ENCODE results near the gene CHST8.

The CHST8 gene

DNA sequence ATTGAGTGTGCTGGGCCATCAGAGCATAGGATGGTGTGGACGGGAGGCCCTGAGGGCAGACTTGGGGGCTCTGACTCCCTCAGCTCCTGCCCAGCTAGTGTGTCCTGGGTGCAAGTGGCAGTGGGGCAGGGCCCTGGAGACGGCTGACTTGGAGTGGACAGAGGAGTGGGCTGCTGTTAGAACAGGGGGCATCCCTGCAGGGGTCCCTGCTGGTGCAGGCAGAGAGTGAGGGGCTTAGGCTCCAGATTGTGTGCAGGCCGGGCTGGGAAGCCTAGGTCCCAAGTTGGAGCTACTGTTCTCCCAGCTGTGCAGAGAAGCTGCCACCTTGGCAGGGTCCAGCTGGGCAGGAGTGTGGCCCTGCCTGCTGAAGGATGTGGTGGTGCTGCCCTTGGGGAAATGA lies 183.6 kb downstream of the CHST8 start:
- H3K36me3 ChIP-seq (ENCODE audit: control insufficient read depth in 2 of 2, insufficient read depth in 2 of 2, low read length in 2 of 2): peaks cover 0 to 13% of the 10 kb centered on the region in 2 donors
- peaks cover 27 to 33% of the 10 kb centered on the region in 2 donors for H3K4me1 ChIP-seq (ENCODE audit: control insufficient read depth in 2 of 2, insufficient read depth in 2 of 2, low read length in 2 of 2)
- no peaks in the 10 kb centered on the region for H3K9me3 ChIP-seq (ENCODE audit: control insufficient read depth in 2 of 2, low read length in 2 of 2)
- no peak overlapping the region for H3K9ac ChIP-seq (ENCODE audit: low read depth in 1 of 2, low read length in 2 of 2)
- no peak overlapping the region for H3K4me3 ChIP-seq (ENCODE audit: low read length in 2 of 2)
- peak overlapping the region; percentile 16 to 56 for H3K27ac ChIP-seq (ENCODE audit: low read depth in 2 of 2, low read length in 2 of 2)
- H3K27me3 ChIP-seq (ENCODE audit: control insufficient read depth in 2 of 2, insufficient read depth in 2 of 2, low read length in 2 of 2): no peaks in the 10 kb centered on the region

DNA sequence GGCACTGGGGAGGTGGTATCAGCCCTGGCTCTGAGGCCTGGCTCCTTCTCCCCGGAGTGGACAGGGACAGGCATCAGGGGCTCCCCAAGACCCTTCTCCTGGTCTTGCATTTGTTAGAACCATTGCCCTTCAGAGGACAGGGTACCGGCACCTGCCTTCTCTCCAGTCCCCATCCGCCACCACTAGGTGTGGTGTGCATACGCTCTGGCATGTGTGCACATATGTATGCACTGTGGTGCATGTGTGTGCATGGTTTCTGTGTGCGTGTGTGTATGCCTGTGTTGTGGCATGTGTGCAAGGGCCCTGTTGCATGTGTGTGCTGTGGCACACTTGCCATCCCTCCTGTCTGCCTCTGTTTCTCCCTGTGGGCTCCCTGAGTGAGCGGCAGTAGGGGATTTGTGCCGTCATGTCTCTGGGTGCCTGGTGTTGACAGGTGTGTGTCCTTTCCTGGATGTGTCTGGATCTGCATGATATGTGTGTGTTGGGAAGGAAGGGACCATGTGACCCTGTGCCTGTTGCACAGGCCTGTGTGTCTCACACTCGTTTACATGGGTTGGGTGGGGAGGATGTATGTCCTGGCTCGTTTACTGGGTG lies 184.2 kb downstream of the CHST8 start:
- peak overlapping the region in 1 of 2 donors; percentile 23 for H3K9ac ChIP-seq (ENCODE audit: low read depth in 1 of 2, low read length in 2 of 2)
- peaks cover 0 to 13% of the 10 kb centered on the region in 2 donors for H3K36me3 ChIP-seq (ENCODE audit: control insufficient read depth in 2 of 2, insufficient read depth in 2 of 2, low read length in 2 of 2)
- H3K27me3 ChIP-seq (ENCODE audit: control insufficient read depth in 2 of 2, insufficient read depth in 2 of 2, low read length in 2 of 2): no peaks in the 10 kb centered on the region
- no peaks in the 10 kb centered on the region for H3K9me3 ChIP-seq (ENCODE audit: control insufficient read depth in 2 of 2, low read length in 2 of 2)
- H3K27ac ChIP-seq (ENCODE audit: low read depth in 2 of 2, low read length in 2 of 2): peak overlapping the region; percentile 56 to 81
- peaks cover 27 to 33% of the 10 kb centered on the region in 2 donors for H3K4me1 ChIP-seq (ENCODE audit: control insufficient read depth in 2 of 2, insufficient read depth in 2 of 2, low read length in 2 of 2)
- H3K4me3 ChIP-seq (ENCODE audit: low read length in 2 of 2): no peak overlapping the region

- peak overlapping the region in 1 of 2 donors; percentile 23 for H3K9ac ChIP-seq (ENCODE audit: low read depth in 1 of 2, low read length in 2 of 2)
- no peaks in the 10 kb centered on the region for H3K9me3 ChIP-seq (ENCODE audit: control insufficient read depth in 2 of 2, low read length in 2 of 2)
- no peaks in the 10 kb centered on the region for H3K27me3 ChIP-seq (ENCODE audit: control insufficient read depth in 2 of 2, insufficient read depth in 2 of 2, low read length in 2 of 2)
- peak overlapping the region; percentile 62 to 81 for H3K27ac ChIP-seq (ENCODE audit: low read depth in 2 of 2, low read length in 2 of 2)
- H3K4me3 ChIP-seq (ENCODE audit: low read length in 2 of 2): no peak overlapping the region
- peaks cover 0 to 9% of the 10 kb centered on the region in 2 donors for H3K36me3 ChIP-seq (ENCODE audit: control insufficient read depth in 2 of 2, insufficient read depth in 2 of 2, low read length in 2 of 2)
- H3K4me1 ChIP-seq (ENCODE audit: control insufficient read depth in 2 of 2, insufficient read depth in 2 of 2, low read length in 2 of 2): peaks cover 27 to 33% of the 10 kb centered on the region in 2 donors
Observed at GRCh38 chr19:33806434-33806881, 184.7 kb downstream of the CHST8 start.

GRCh38 chr19:33808399-33808798 lies 186.6 kb downstream of the CHST8 start:
- Histone ChIP-seq H3K36me3 (ENCODE audit: control insufficient read depth in 2 of 2, insufficient read depth in 2 of 2, low read length in 2 of 2) (peaks cover 0 to 11% of the 10 kb centered on the region in 2 donors), H3K4me3 (ENCODE audit: low read length in 2 of 2) (no peak overlapping the region), H3K9ac (ENCODE audit: low read depth in 1 of 2, low read length in 2 of 2) (no peak overlapping the region), H3K9me3 (ENCODE audit: control insufficient read depth in 2 of 2, low read length in 2 of 2) (no peaks in the 10 kb centered on the region), H3K4me1 (ENCODE audit: control insufficient read depth in 2 of 2, insufficient read depth in 2 of 2, low read length in 2 of 2) (peaks cover 27 to 33% of the 10 kb centered on the region in 2 donors), H3K27me3 (ENCODE audit: control insufficient read depth in 2 of 2, insufficient read depth in 2 of 2, low read length in 2 of 2) (no peaks in the 10 kb centered on the region), H3K27ac (ENCODE audit: low read depth in 2 of 2, low read length in 2 of 2) (no peak overlapping the region)

- H3K4me1 ChIP-seq (ENCODE audit: control insufficient read depth in 2 of 2, insufficient read depth in 2 of 2, low read length in 2 of 2): peaks cover 16 to 19% of the 10 kb centered on the region in 2 donors
Observed at GRCh38 chr19:33809960-33810359, 188.2 kb downstream of the CHST8 start.

GRCh38 chr19:33810821-33811220 lies 189.1 kb downstream of the CHST8 start:
- no peaks in the 10 kb centered on the region for H3K9me3 ChIP-seq (ENCODE audit: control insufficient read depth in 2 of 2, low read length in 2 of 2)
- no peak overlapping the region for H3K9ac ChIP-seq (ENCODE audit: low read depth in 1 of 2, low read length in 2 of 2)
- H3K36me3 ChIP-seq (ENCODE audit: control insufficient read depth in 2 of 2, insufficient read depth in 2 of 2, low read length in 2 of 2): peaks cover 0 to 11% of the 10 kb centered on the region in 2 donors
- H3K27me3 ChIP-seq (ENCODE audit: control insufficient read depth in 2 of 2, insufficient read depth in 2 of 2, low read length in 2 of 2): no peaks in the 10 kb centered on the region
- H3K27ac ChIP-seq (ENCODE audit: low read depth in 2 of 2, low read length in 2 of 2): no peak overlapping the region
- H3K4me3 ChIP-seq (ENCODE audit: low read length in 2 of 2): no peak overlapping the region
- H3K4me1 ChIP-seq (ENCODE audit: control insufficient read depth in 2 of 2, insufficient read depth in 2 of 2, low read length in 2 of 2): peaks cover 9 to 10% of the 10 kb centered on the region in 2 donors

More at GRCh38 chr19:33809960-33810359, 188.2 kb downstream of the CHST8 start:
- H3K4me3 ChIP-seq (ENCODE audit: low read length in 2 of 2): no peak overlapping the region
- H3K27ac ChIP-seq (ENCODE audit: low read depth in 2 of 2, low read length in 2 of 2): no peak overlapping the region
- H3K27me3 ChIP-seq (ENCODE audit: control insufficient read depth in 2 of 2, insufficient read depth in 2 of 2, low read length in 2 of 2): no peaks in the 10 kb centered on the region
- no peak overlapping the region for H3K9ac ChIP-seq (ENCODE audit: low read depth in 1 of 2, low read length in 2 of 2)
- no peaks in the 10 kb centered on the region for H3K9me3 ChIP-seq (ENCODE audit: control insufficient read depth in 2 of 2, low read length in 2 of 2)
- peaks cover 0 to 11% of the 10 kb centered on the region in 2 donors for H3K36me3 ChIP-seq (ENCODE audit: control insufficient read depth in 2 of 2, insufficient read depth in 2 of 2, low read length in 2 of 2)

GRCh38 chr19:33811246-33811645 lies 189.5 kb downstream of the CHST8 start:
- no peaks in the 10 kb centered on the region for H3K27me3 ChIP-seq (ENCODE audit: control insufficient read depth in 2 of 2, insufficient read depth in 2 of 2, low read length in 2 of 2)
- H3K4me1 ChIP-seq (ENCODE audit: control insufficient read depth in 2 of 2, insufficient read depth in 2 of 2, low read length in 2 of 2): peaks cover 5 to 6% of the 10 kb centered on the region in 2 donors
- peaks cover 0 to 11% of the 10 kb centered on the region in 2 donors for H3K36me3 ChIP-seq (ENCODE audit: control insufficient read depth in 2 of 2, insufficient read depth in 2 of 2, low read length in 2 of 2)
- no peaks in the 10 kb centered on the region for H3K9me3 ChIP-seq (ENCODE audit: control insufficient read depth in 2 of 2, low read length in 2 of 2)
- no peak overlapping the region for H3K27ac ChIP-seq (ENCODE audit: low read depth in 2 of 2, low read length in 2 of 2)
- no peak overlapping the region for H3K9ac ChIP-seq (ENCODE audit: low read depth in 1 of 2, low read length in 2 of 2)
- no peak overlapping the region for H3K4me3 ChIP-seq (ENCODE audit: low read length in 2 of 2)

GRCh38 chr19:33811736-33812387 lies 190.1 kb downstream of the CHST8 start:
- Histone ChIP-seq H3K9ac (ENCODE audit: low read depth in 1 of 2, low read length in 2 of 2) (no peak overlapping the region), H3K36me3 (ENCODE audit: control insufficient read depth in 2 of 2, insufficient read depth in 2 of 2, low read length in 2 of 2) (peaks cover 0 to 11% of the 10 kb centered on the region in 2 donors), H3K27ac (ENCODE audit: low read depth in 2 of 2, low read length in 2 of 2) (no peak overlapping the region), H3K27me3 (ENCODE audit: control insufficient read depth in 2 of 2, insufficient read depth in 2 of 2, low read length in 2 of 2) (no peaks in the 10 kb centered on the region), H3K4me1 (ENCODE audit: control insufficient read depth in 2 of 2, insufficient read depth in 2 of 2, low read length in 2 of 2) (peaks cover 0 to under 1% of the 10 kb centered on the region in 2 donors), H3K4me3 (ENCODE audit: low read length in 2 of 2) (no peak overlapping the region), H3K9me3 (ENCODE audit: control insufficient read depth in 2 of 2, low read length in 2 of 2) (no peaks in the 10 kb centered on the region)

- Histone ChIP-seq H3K36me3 (ENCODE audit: control insufficient read depth in 2 of 2, insufficient read depth in 2 of 2, low read length in 2 of 2) (peaks cover 0 to 11% of the 10 kb centered on the region in 2 donors), H3K4me1 (ENCODE audit: control insufficient read depth in 2 of 2, insufficient read depth in 2 of 2, low read length in 2 of 2) (no peaks in the 10 kb centered on the region), H3K9ac (ENCODE audit: low read depth in 1 of 2, low read length in 2 of 2) (no peak overlapping the region)
Observed at GRCh38 chr19:33812388-33813330, 190.9 kb downstream of the CHST8 start.

More at GRCh38 chr19:33812388-33813330, 190.9 kb downstream of the CHST8 start:
- H3K27me3 ChIP-seq (ENCODE audit: control insufficient read depth in 2 of 2, insufficient read depth in 2 of 2, low read length in 2 of 2): no peaks in the 10 kb centered on the region
- no peaks in the 10 kb centered on the region for H3K9me3 ChIP-seq (ENCODE audit: control insufficient read depth in 2 of 2, low read length in 2 of 2)
- no peak overlapping the region for H3K4me3 ChIP-seq (ENCODE audit: low read length in 2 of 2)
- no peak overlapping the region for H3K27ac ChIP-seq (ENCODE audit: low read depth in 2 of 2, low read length in 2 of 2)
